Cerebellar nuclear complex (tissue), 1 donor: ENCODE measurements around the gene ATG101.

Source experiments
- DNase-seq, 2 experiments: peaks; one replicate each; lab custom pipeline; 2025; lab: John Stamatoyannopoulos, UW

Gene ATG101

GRCh38 chr12:52041695-52042123, 28.1 kb upstream of the ATG101 start:
- no peak for DNase-seq

GRCh38 chr12:52042706-52043385, 26.9 kb upstream of the ATG101 start:
- no peak for DNase-seq

GRCh38 chr12:52043386-52044212, 26.2 kb upstream of the ATG101 start:
- no peak for DNase-seq

- DNase-seq, result peak in 1 of 2 experiments; percentile 8
These were observed 25.3 kb upstream of the ATG101 start for GRCh38 chr12:52044292-52044983.

- no peak for DNase-seq
These were observed 24.0 kb upstream of the ATG101 start for GRCh38 chr12:52045794-52046199.

- no peak for DNase-seq
These were observed 22.9 kb upstream of the ATG101 start for GRCh38 chr12:52046859-52047258.

GRCh38 chr12:52049286-52049685, 20.5 kb upstream of the ATG101 start:
- DNase-seq, result no peak

- no peak for DNase-seq
These were observed 20.1 kb upstream of the ATG101 start for GRCh38 chr12:52049688-52050087.

- no peak for DNase-seq
These were observed 19.5 kb upstream of the ATG101 start for GRCh38 chr12:52050116-52050757.

- peak in 1 of 2 experiments; percentile 33 for DNase-seq
These were observed 18.8 kb upstream of the ATG101 start, which contains the start of gene NR4A1 for GRCh38 chr12:52050758-52051541. TSS of gene NR4A1 (plus strand) at chr12:52051442. CDS start at chr12:52054329, 2,887 bp downstream.

GRCh38 chr12:52052468-52053186, 17.2 kb upstream of the ATG101 start:
- DNase-seq, result no peak

GRCh38 chr12:52053536-52054209, 16.1 kb upstream of the ATG101 start:
- no peak for DNase-seq

GRCh38 chr12:52054231-52054832, 15.4 kb upstream of the ATG101 start:
- no peak for DNase-seq

GRCh38 chr12:52054833-52055730, 14.7 kb upstream of the ATG101 start:
- DNase-seq, result no peak

GRCh38 chr12:52055731-52056711, 13.8 kb upstream of the ATG101 start:
- no peak for DNase-seq

- no peak for DNase-seq
These were observed 12.8 kb upstream of the ATG101 start for GRCh38 chr12:52056801-52057637.
